Activated naive CD8-positive, alpha-beta T cell (primary cell): Measurements from ENCODE around the gene ZGPAT.

Experiments used
- H3K27ac Mint-ChIP-seq: one replicate; pipeline ENCODE4 v1.8.0; 2021; ENCODE audit warnings: mixed read lengths
- H3K27me3 Mint-ChIP-seq: one replicate; pipeline ENCODE4 v1.8.0; 2021; ENCODE audit warnings: mixed read lengths
- H3K36me3 Mint-ChIP-seq: one replicate; pipeline ENCODE4 v1.8.0; 2021; ENCODE audit warnings: mixed read lengths
- H3K4me1 Mint-ChIP-seq: one replicate; pipeline ENCODE4 v1.8.0; 2021; ENCODE audit warnings: low read depth, mixed read lengths
- H3K4me3 Mint-ChIP-seq: one replicate; pipeline ENCODE4 v1.8.0; 2021; ENCODE audit warnings: mild to moderate bottlenecking, mixed read lengths
- H3K9me3 Mint-ChIP-seq: one replicate; pipeline ENCODE4 v1.8.0; 2021; ENCODE audit warnings: low read depth, mixed read lengths

ZGPAT gene

DNA sequence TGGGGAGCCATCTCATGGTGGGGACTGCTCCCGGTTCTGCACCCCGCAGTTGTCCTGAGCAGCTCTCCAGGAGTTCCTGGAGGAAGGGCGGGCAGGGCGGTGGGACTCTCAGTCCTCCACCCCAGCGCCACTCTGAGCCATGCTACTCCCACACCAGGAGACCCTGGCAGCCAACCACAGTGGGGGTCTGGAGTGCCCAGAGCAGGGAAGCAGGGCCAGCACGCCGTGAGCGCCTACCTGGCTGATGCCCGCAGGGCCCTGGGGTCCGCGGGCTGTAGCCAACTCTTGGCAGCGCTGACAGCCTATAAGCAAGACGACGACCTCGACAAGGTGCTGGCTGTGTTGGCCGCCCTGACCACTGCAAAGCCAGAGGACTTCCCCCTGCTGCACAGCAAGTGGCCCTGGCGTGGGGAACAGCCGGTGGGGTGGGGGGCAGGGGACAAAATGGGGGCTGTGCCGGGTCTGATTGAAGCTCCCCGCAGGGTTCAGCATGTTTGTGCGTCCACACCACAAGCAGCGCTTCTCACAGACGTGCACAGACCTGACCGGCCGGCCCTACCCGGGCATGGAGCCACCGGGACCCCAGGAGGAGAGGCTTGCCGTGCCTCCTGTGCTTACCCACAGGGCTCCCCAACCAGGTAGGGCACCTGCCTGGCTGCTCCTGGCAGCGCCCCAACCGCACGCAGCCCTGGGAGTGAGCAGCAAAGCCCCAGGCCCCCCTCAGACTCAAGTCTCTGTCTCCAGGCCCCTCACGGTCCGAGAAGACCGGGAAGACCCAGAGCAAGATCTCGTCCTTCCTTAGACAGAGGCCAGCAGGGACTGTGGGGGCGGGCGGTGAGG lies 13.0 kb upstream of the ZGPAT start:
- H3K4me3 Mint-ChIP-seq: no peak overlapping the region
- no peak overlapping the region for H3K27ac Mint-ChIP-seq
- no peaks in the 10 kb centered on the region for H3K27me3 Mint-ChIP-seq
- H3K4me1 Mint-ChIP-seq: peaks cover 18% of the 10 kb centered on the region
- H3K9me3 Mint-ChIP-seq: no peaks in the 10 kb centered on the region
- H3K36me3 Mint-ChIP-seq: no peaks in the 10 kb centered on the region

DNA sequence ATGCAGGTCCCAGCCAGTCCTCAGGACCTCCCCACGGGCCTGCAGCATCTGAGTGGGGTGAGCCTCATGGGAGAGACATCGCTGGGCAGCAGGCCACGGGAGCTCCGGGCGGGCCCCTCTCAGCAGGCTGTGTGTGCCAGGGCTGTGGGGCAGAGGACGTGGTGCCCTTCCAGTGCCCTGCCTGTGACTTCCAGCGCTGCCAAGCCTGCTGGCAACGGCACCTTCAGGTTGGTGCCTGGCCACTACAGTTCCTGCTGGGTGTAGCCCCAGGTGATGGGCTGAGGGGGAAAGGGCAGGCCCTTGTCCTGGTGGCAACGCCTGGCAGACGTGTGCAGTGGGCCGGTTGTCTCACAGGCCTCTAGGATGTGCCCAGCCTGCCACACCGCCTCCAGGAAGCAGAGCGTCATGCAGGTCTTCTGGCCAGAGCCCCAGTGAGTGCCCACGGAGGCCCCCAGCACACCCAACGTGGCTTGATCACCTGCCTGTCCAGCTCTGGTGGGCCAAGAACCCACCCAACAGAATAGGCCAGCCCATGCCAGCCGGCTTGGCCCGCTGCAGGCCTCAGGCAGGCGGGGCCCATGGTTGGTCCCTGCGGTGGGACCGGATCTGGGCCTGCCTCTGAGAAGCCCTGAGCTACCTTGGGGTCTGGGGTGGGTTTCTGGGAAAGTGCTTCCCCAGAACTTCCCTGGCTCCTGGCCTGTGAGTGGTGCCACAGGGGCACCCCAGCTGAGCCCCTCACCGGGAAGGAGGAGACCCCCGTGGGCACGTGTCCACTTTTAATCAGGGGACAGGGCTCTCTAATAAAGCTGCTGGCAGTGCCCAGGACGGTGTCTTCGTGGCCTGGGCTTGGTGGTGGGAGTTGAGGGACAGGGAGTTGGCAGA lies 12.2 kb upstream of the ZGPAT start:
- Mint-ChIP-seq H3K27me3 (no peaks in the 10 kb centered on the region), H3K36me3 (no peaks in the 10 kb centered on the region), H3K4me1 (peaks cover 18% of the 10 kb centered on the region), H3K27ac (peak overlapping the region; percentile 61), H3K4me3 (peak overlapping the region; percentile 52), H3K9me3 (no peaks in the 10 kb centered on the region)

DNA sequence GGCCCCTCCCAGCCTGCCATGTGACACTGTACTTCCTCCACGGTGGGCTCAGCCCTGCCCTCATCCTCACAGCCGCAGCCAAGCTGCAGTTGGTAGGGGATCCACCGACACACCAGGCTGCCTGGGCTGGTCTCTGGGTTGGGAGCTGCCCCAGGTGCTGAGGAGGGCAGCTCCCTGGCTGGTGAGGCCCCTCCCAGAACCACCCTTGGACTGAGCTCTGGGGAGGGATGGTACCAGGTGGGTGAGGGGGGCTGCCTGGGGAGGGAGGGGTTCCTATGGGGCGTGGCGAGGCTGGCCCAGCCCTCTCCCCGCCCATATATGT lies 11.6 kb upstream of the ZGPAT start:
- no peaks in the 10 kb centered on the region for H3K36me3 Mint-ChIP-seq
- peak overlapping the region; percentile 52 for H3K4me3 Mint-ChIP-seq
- no peaks in the 10 kb centered on the region for H3K27me3 Mint-ChIP-seq
- H3K9me3 Mint-ChIP-seq: no peaks in the 10 kb centered on the region
- H3K4me1 Mint-ChIP-seq: peaks cover 18% of the 10 kb centered on the region
- H3K27ac Mint-ChIP-seq: peak overlapping the region; percentile 61

DNA sequence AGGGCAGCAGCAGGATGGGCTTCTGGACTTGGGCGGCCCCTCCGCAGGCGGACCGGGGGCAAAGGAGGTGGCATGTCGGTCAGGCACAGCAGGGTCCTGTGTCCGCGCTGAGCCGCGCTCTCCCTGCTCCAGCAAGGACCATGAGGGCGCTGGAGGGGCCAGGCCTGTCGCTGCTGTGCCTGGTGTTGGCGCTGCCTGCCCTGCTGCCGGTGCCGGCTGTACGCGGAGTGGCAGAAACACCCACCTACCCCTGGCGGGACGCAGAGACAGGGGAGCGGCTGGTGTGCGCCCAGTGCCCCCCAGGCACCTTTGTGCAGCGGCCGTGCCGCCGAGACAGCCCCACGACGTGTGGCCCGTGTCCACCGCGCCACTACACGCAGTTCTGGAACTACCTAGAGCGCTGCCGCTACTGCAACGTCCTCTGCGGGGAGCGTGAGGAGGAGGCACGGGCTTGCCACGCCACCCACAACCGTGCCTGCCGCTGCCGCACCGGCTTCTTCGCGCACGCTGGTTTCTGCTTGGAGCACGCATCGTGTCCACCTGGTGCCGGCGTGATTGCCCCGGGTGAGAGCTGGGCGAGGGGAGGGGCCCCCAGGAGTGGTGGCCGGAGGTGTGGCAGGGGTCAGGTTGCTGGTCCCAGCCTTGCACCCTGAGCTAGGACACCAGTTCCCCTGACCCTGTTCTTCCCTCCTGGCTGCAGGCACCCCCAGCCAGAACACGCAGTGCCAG lies 11.0 kb upstream of the ZGPAT start, which contains the start of gene TNFRSF6B:
TNFRSF6B (plus strand) TSS at position 25 of the 729 bp plus-strand sequence; CDS start at position 141, 116 bp downstream.
- Mint-ChIP-seq H3K4me1 (peaks cover 17% of the 10 kb centered on the region), H3K27me3 (no peaks in the 10 kb centered on the region), H3K9me3 (no peaks in the 10 kb centered on the region), H3K36me3 (no peaks in the 10 kb centered on the region), H3K4me3 (peak within 1 kb of the TSS; percentile 52), H3K27ac (peak within 1 kb of the TSS; percentile 61)

DNA sequence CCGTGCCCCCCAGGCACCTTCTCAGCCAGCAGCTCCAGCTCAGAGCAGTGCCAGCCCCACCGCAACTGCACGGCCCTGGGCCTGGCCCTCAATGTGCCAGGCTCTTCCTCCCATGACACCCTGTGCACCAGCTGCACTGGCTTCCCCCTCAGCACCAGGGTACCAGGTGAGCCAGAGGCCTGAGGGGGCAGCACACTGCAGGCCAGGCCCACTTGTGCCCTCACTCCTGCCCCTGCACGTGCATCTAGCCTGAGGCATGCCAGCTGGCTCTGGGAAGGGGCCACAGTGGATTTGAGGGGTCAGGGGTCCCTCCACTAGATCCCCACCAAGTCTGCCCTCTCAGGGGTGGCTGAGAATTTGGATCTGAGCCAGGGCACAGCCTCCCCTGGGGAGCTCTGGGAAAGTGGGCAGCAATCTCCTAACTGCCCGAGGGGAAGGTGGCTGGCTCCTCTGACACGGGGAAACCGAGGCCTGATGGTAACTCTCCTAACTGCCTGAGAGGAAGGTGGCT lies 10.4 kb upstream of the ZGPAT start:
- peak overlapping the region; percentile 42 for H3K4me3 Mint-ChIP-seq
- no peaks in the 10 kb centered on the region for H3K27me3 Mint-ChIP-seq
- no peaks in the 10 kb centered on the region for H3K9me3 Mint-ChIP-seq
- H3K36me3 Mint-ChIP-seq: no peaks in the 10 kb centered on the region
- peaks cover 17% of the 10 kb centered on the region for H3K4me1 Mint-ChIP-seq
- no peak overlapping the region for H3K27ac Mint-ChIP-seq

DNA sequence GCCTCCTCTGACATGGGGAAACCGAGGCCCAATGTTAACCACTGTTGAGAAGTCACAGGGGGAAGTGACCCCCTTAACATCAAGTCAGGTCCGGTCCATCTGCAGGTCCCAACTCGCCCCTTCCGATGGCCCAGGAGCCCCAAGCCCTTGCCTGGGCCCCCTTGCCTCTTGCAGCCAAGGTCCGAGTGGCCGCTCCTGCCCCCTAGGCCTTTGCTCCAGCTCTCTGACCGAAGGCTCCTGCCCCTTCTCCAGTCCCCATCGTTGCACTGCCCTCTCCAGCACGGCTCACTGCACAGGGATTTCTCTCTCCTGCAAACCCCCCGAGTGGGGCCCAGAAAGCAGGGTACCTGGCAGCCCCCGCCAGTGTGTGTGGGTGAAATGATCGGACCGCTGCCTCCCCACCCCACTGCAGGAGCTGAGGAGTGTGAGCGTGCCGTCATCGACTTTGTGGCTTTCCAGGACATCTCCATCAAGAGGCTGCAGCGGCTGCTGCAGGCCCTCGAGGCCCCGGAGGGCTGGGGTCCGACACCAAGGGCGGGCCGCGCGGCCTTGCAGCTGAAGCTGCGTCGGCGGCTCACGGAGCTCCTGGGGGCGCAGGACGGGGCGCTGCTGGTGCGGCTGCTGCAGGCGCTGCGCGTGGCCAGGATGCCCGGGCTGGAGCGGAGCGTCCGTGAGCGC lies 9.8 kb upstream of the ZGPAT start:
- H3K36me3 Mint-ChIP-seq: no peaks in the 10 kb centered on the region
- no peak overlapping the region for H3K4me3 Mint-ChIP-seq
- H3K9me3 Mint-ChIP-seq: no peaks in the 10 kb centered on the region
- no peaks in the 10 kb centered on the region for H3K27me3 Mint-ChIP-seq
- H3K27ac Mint-ChIP-seq: no peak overlapping the region
- peaks cover 17% of the 10 kb centered on the region for H3K4me1 Mint-ChIP-seq

DNA sequence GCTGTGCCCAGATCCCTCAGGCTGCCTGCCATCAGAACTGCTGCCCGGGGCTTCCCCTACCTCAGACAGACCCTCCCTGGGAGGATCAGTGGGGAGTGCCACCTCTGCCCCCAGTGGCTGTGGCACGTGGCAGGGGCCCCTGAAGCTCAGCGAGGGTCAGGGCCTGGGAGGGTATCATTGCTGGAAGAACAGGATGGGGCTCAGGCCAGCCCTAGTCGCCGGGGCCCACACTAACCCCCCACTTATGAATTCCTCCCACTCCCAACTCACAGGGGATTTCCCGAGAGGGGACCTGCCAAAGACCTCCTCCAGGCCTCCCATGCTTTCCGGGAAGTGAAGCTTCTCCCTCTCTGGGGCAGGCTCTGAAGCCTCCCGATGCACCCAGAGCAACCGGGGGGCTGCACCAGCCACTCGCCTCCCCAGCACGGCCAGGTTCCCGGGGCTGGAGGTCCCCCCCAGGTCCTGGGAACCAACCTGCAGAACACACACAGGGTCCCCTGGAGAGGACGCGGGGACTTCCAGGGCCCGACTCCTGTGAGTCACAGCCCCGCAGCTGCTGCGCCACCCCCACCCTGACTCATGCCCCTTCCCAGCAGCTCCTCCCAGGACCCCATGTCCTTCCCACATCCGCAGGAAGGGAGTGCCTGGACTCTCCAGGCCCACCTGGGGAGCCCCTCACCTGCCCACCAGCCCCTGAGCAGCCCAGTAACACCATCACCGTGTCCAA lies 8.9 kb upstream of the ZGPAT start:
- Mint-ChIP-seq H3K27ac (peak overlapping the region; percentile 34), H3K4me1 (peaks cover 15% of the 10 kb centered on the region), H3K4me3 (peak overlapping the region; percentile 35), H3K27me3 (no peaks in the 10 kb centered on the region), H3K9me3 (no peaks in the 10 kb centered on the region), H3K36me3 (no peaks in the 10 kb centered on the region)

DNA sequence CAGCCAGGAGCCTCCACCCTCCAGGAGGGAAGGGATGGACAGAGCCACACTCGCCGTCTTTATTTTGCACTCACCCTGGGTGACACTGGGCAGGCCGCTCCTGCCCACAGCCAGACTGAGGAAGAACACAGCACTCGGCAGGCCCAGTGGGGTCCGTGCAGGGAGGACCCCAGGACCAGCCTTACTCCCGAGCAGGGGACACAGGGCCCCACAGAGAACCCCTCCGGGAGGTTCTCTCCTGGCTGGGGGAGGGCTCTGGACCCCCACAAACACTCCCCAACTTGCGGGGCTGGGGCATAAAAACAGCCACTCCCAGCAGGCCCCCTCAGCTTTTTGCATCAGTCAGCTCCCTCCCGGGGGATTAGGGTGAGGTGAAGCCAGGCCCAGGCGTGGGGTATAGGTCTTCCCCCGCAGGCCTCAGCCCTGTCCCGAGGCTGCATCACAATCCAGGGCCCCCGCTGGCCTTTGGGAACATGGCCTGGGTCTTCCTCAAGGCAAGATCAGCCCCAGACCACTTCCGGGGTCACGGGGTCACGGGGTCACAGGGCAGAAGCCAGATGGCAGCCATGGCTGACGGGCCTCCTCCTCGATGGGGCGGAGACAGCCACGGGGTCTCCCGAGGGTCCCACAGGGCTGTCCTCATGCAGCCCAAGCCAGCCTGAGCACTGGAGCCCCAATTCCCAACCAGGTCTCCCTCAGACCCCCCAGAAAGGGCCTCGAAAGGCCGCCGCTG lies 8.2 kb upstream of the ZGPAT start:
- no peaks in the 10 kb centered on the region for H3K36me3 Mint-ChIP-seq
- peak overlapping the region; percentile 35 for H3K4me3 Mint-ChIP-seq
- H3K27me3 Mint-ChIP-seq: no peaks in the 10 kb centered on the region
- H3K4me1 Mint-ChIP-seq: peaks cover 15% of the 10 kb centered on the region
- no peaks in the 10 kb centered on the region for H3K9me3 Mint-ChIP-seq
- H3K27ac Mint-ChIP-seq: peak overlapping the region; percentile 34

DNA sequence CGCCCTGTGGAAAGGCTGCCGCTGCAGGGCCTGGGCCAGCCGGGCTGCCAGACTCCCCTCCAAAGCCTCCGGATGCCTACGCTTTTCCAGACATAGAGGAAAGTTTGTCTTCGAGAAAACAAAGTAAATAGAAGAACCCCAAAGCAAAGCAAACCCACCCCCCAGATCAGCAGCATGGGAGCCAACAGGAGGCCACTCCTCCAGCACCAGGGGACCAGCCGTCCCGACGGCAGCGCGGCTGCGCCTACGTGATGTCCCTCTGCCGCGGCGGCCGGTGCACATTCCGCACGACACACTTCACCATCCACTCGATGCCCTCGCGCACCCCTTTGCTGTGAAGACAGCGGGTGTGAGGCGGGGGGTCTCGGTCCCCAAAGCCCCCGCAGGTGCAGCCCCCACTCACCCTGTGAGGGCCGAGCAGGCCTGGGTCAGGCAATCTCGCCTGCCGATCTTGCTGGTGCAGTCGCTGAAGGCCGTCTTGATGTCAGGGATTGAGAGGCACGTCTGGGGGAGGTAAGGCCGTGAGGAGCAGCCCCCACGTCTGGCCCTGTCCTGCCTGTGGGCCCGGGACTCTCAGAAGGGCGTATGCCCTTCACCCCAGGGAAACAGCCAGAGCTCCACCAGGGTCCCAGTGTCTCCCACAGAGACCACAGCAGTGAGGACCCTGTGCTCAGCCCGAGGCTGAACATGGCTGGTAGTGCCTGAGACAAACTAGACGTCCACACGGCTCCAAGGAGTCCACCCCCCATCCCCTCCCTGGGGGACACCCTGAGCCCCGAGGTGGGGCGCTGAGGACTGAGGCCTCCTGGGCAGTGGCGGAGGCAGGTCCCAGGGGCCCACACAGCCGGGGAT lies 7.4 kb upstream of the ZGPAT start:
- Mint-ChIP-seq H3K4me1 (peaks cover 18% of the 10 kb centered on the region), H3K36me3 (peaks cover 2% of the 10 kb centered on the region), H3K27me3 (no peaks in the 10 kb centered on the region), H3K27ac (no peak overlapping the region), H3K4me3 (no peak overlapping the region), H3K9me3 (no peaks in the 10 kb centered on the region)

DNA sequence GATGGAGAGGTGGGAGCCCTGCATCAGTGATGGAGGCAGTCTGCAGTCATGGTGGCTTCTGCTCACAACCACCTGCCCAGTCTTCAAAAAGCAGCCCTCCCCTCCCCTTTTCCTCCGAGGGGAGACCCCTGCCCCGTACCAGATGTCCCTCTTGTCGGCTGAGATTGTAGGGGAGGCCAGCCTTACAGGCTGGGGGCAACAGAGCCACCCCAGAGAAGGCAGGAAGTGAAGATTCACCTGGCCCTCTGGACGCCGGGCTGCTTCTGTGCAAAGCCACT lies 6.8 kb upstream of the ZGPAT start:
- Mint-ChIP-seq H3K4me3 (no peak overlapping the region), H3K36me3 (peaks cover 2% of the 10 kb centered on the region), H3K4me1 (peaks cover 16% of the 10 kb centered on the region), H3K27me3 (no peaks in the 10 kb centered on the region), H3K9me3 (no peaks in the 10 kb centered on the region), H3K27ac (no peak overlapping the region)

DNA sequence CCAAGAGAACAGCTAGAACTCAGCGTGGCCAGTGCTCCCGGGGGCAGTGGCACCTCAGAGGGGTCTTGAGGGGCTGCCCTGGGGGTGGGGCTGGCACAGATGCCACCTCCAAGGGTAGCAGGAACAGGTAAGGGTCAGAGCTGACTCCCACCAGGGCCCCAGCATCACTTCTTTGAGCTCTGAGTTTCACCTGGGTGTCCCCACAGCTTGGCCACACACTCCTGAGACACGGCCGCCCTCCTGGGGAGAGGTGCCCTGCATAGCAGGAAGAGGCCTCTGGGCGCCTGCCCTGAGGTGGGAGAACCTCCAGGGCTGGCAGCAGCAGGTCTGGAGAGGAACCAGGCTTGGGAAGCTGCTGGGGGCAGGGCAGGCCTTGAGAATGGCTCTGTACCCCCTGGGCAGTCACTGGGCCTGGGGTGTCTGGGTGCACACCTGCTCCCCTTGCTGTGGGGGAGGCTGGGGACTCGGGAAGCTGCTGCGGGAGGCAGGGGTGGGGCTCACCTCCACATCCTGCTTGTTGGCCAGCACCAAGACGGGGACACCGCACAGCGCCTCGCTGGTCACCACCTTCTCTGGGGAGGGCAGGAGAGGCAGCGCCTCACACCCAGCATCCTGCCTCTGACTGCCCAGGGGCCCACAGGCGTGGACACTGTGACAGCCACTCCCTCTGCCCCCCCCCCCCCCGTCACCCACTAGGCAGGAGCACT lies 6.4 kb upstream of the ZGPAT start:
- H3K27ac Mint-ChIP-seq: no peak overlapping the region
- H3K9me3 Mint-ChIP-seq: no peaks in the 10 kb centered on the region
- H3K4me3 Mint-ChIP-seq: no peak overlapping the region
- peaks cover 2% of the 10 kb centered on the region for H3K36me3 Mint-ChIP-seq
- H3K4me1 Mint-ChIP-seq: peaks cover 16% of the 10 kb centered on the region
- H3K27me3 Mint-ChIP-seq: no peaks in the 10 kb centered on the region

DNA sequence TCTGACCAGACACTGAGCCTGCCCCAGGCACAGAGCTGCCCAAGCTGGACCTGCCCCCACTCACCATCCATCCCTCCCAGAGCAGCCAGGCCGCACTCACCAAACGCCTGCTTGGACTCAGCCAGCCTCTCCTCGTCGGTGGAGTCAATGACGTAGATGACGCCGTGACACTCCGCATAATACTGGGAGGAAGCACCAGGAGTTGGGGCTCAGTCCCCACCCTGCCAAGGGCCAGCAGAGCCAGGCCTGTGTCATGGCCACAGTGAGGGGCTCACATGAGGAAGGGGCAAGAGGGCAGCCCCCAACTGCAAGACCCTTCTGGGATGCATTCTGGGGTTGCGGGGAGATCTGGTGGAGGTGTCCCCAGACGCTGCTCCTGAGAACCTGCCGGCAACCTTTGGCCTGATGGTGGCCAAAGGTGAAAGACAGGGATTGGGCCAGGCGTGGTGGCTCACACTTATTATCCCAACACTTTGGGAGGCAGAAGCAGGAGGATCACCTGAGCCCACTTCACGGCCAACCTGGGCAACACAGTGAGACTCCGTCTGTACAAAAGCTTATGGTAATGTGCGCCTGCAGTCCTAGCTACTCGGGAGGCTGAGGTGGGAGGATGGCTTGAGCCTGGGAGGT lies 5.7 kb upstream of the ZGPAT start:
- Mint-ChIP-seq H3K36me3 (peaks cover 5% of the 10 kb centered on the region), H3K27me3 (no peaks in the 10 kb centered on the region), H3K9me3 (no peaks in the 10 kb centered on the region), H3K27ac (no peak overlapping the region), H3K4me3 (no peak overlapping the region), H3K4me1 (peaks cover 20% of the 10 kb centered on the region)
